GM19035 (cell line): ENCODE measurements around the gene SLC6A17.
A peak's percentile ranks its signal among the peaks of the same experiment; 100 is the strongest.

Experiments
- ATAC-seq: cut with Tn5 transposase; IDR thresholded peaks from one replicate; pipeline ENCODE4 v1.9.1; 2021; ENCODE audit not compliant: unreplicated experiment

SLC6A17 gene

DNA sequence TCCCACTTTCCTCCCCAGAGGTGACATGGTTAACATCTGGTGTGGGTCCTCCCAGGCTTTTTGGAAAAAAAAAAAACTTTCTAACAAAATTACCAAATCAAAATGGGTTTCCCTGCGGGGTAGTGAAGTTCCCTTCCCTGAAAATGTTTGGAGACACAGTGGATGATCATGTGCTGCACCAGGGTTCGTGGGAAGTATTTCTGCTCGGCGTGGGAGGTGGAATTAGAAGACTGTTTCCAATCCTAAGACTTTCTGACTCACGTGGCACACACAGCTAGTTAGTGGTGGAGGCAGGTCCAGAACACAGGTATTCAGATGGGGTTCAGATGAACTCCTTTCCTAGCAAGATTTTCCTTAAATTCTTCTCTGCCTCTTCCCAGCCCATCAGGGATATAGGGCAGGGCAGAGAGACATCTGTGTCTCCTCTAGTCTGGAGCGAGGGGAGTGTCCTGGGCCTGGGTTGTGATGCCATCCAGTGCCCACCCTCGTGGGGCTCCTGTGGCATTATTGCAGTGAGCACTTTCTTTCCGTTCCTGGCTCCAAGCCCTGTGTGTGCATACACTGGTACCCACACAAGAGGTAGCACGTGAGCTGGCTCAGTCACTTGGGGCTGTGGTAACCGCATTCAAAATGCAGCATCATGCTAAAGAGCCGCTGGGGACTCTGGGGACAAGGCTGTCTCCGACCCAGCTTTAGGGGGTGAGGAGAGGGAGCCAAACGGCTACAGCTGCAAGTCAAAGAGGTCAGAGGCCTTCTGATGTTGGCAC lies 87.3 kb downstream of the SLC6A17 start:
- ATAC-seq, result no peak

DNA sequence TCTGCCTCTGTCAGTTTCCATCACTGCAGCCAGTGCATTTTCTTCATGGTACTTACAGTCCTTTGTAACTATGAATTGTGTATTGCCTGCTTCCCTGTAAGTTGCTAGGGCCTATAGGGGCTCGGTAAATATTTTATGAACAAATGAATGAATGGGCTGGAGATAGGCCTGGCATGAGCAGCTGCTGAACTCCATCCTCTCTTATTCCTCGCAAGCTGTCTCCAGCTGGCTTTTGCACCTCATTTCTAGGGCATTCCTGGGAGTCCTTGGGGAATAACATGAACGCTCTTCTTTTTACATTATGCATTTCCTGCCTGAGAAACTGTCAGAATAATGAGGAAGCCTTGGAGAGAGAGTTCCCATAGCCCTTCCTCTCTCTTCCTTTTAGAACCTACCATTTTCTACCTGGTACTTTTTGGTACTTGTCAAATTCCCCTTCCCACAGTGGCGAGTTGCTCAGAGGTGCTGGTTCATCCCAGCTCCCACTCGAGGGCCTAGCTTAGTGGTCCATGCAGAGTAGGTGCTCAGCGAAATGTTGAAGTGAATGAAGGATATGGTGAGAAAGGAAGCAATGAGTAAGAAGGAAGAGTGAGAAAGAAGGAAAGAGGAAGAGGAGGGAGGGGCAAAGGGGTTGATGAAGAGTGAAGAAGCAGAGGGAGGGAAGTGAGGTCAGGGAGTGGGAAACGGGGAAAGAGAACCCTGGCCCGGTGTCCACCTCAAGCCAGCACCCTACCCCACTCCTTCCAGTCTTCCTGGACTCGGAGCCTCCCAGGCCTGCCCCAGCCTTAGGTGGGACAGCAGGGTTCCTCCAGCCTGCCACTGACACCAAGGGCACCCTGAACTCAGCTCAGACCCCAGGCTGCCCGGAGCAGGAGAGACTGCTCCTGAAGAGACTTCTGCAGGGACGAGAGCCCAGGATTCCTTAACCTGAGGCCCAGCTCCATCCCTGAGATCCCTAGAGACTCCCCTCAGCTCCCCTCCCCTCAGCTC lies 89.4 kb downstream of the SLC6A17 start:
- no peak for ATAC-seq

DNA sequence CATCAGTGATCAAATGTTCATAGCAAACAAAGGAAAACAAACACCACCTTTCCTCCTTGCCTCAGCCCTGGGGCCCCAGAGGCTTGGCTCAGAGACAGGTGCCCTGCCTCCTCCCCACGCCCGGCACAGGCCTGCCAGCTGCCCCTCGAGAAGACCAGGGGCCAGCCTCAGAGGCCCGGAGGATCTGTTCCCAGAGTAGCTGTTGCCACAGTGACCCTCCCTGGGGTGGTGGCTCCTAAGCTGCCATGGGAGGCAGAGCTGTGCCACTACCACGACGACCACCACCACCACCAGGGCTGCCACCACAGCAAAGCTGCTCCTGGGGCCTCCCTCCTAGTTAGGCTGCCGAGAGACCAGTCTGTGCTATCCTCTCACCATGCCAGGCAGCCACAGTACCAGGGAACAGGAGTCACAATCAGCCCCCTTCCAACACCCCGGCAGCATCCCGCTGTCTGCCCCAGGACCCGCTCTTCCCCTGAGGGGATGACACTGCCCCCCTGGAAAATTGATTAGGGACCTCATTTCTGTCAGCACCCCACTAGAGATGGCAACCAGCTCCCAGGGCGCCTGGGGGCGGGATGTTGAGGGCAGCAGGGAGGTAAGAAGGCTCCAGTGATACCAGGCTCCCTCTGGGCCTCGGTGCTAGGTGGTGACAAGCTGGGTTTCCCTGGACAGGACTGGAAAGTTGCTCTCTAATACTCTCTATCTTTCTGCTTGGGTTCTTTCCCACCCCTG lies 90.3 kb downstream of the SLC6A17 start:
- ATAC-seq, result no peak

DNA sequence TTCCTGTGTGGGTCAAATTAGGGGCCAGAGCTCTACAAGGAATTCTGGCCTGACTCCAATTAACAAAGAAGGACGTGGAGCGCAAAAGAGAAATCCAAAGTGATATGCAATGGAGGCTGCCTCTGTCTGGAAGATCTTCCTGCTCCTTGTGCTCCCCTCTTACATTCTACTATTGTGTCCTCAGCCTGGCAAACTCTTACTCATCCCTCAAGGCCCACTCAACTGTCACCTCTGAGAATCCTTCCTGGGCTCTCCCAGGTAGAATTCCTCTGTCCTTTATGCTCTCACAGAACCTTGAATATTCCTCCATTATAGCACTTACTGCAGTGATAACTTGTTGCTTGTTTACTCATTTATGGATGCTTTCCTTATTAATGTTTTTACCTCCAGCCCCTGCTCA lies 91.2 kb downstream of the SLC6A17 start:
- ATAC-seq, result no peak

DNA sequence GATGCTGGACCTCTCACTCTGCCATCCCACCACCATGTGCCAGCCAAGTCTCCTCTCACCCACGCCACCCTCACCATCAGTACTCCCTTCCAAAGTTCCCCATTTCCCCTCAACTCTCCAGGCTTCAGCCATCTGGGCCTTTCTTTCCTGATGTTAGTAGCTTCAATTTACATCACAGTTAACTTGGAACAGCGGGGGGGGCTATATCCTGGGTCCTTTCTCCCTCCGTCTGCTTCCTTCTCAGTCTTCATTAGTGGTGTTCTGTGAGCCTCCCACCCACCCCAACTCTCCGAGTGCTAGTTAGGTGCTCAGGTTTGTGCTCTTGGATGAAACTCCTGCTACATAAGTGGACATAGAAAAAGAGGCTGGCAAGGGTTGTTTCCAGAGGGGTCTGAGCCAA lies 91.8 kb downstream of the SLC6A17 start:
- no peak for ATAC-seq

DNA sequence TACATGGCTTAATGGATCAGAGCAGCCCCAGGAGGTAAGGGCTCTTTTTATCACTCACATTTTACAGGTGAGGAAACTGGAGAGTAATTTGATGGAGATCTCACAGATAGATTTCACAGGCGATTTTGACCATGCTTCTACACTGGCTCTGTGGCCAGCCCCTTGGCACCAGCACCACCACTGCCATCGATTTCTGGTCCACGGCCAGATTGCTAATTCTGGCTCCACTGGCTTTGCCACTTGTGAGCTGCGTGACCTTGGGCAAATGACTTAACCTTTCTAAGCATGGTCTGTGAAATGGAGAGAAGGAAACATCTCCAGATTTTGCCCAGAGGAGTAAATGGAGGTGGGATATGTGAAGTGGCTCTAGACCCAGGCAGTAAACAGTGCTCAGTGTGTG lies 92.4 kb downstream of the SLC6A17 start:
- no peak for ATAC-seq

DNA sequence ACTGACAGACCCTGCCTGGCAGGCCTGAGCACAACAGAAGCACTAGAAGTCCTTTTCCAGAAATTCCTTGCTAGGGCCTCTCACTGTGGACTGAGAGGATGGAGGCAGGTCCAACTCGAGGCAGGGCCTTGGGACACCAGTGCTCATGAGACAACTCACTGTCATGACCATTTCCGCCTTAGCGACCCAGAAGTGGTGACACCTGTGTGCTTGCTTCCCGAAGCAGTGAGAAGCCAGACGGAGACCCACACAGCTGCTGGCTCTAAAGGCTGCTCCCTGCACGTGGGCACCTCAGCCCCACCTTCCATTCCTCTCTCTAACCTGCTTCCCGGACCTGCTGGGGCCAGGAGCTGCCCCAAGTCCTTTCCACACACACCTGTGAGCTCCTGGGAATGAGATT lies 92.9 kb downstream of the SLC6A17 start:
- ATAC-seq, result no peak

DNA sequence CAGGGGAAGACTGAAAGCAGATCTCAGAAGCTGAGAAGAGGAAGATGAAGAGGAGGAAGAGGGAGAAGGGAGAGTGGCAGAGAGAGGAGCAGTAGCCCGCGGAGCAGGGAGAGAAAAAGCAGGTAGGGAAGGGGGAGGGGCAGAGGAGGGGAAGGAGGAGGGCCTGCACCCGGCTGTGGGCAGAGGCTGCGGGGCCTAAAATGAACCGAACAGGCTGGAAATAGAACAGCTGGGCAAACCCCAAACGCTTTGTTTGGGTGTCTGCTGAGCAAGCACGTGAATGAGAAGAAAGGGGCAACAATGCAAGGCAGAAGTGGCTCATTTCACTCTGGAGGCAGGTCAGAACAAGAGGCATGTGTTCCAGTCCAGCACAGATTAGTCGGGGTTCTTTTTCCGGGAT lies 93.3 kb downstream of the SLC6A17 start:
- ATAC-seq, result peak; percentile 63

DNA sequence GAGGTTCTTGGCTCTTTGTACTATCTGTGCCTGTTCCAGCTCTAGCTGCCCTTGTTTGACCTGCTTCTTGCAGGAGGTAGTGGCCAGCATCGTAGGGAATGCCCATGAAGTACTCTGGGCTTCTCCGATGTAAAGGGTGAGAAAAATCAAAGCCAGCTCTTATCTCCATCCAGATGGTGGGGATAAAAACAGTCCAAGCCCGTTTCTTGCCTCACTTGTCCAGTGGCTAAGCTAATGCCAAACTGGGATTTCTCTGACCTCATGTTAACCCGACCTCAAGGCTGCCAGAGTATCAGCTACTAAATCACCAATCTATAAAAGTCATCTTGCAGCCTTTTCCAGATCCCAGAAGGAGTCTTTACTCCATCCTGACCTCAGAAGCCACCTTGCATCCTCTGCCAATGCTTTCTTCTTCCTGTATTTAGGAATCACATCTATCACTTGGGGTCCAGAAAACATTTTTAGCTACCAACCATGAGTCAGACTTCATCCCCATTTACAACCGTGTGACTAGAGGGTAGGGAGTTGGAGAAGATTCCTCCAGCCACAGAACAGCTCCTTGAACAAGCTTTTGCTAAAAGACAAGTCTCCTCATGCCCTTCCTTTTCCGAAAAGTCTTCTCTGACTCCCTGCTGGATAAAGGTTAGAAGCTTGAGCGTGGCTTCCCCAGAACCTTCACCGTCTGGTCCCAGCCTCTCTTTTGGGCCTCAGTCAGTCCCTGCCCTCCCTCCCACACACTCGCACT lies 95.8 kb downstream of the SLC6A17 start:
- ATAC-seq, result no peak

DNA sequence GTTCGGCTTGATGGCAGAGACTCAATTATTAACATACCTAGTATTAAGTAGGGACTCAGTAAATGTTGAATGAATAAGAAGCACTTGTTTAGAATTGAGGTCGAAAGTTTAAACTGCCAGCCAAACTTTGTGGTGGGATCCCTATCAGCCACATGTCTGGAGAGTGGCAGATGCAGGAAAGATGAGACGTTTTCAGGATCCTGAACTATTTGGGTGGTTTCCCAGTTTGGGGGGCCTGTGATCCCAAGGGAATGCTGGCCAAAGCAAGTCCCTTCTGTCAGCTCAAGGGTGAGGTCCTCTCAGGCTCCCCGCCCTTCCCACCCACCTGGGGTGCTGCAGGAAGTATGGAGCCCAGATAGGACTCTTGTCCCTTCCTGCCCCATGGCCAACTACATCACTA lies 98.5 kb downstream of the SLC6A17 start:
- no peak for ATAC-seq

DNA sequence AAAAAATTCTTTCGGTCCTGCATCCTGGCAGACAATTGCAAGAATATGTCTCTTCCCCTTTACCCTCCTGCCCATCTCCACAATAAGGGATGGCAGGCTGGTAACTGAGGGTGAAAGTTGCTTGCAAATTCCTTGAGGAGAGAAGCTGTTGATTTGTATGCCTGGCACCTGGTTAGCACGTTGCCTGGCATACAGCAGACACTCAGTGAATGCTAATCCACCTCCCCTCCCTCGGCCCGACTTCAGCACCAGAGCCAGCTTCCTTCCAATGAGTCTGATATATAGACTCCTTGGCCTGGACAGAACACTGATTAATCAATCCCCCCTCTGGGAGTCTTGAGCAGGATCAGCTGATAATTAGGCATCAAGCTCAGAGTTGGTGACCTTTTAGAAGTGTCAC lies 99.0 kb downstream of the SLC6A17 start:
- ATAC-seq, result no peak

DNA sequence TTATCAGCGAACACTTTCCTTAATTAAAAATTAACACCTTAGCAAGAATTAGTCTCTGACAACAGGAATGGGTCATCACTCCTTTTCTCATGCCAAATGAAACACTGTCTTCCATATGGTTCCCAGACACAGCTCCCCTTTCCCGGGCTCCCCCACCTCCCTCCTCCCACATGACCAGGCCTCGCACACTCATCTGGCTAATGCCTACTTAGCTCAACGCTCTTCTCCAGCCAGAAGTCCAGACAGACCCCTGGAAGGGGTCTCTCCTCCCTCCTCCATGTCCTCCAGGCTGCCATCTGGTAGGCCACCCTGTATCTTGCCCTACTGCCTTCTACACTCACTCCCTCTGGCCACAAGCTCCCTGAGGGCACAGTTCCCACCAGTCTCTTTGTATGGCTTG lies 99.7 kb downstream of the SLC6A17 start:
- no peak for ATAC-seq

DNA sequence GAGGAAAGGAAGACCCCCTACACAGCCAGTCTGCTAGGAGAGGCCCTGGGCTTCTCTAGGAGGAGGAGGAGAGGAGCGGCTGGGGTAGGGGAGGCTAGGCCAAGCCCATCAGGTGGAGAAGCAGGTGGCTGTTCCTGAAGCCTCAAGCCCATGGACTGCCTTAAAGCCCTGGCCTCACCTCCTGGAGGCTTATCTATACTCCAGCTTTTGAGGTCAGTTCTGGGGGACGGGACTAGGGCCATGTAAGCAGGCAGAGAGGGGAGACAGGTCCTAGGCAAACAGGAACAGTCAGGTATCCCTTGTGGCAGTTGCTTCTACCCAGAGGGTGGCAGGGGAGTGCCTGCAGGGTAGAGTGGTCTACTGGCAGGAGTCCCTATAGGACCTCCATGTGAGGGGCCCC lies 100.5 kb downstream of the SLC6A17 start:
- no peak for ATAC-seq
